ENCODE results near the gene FUT4.

DNA sequence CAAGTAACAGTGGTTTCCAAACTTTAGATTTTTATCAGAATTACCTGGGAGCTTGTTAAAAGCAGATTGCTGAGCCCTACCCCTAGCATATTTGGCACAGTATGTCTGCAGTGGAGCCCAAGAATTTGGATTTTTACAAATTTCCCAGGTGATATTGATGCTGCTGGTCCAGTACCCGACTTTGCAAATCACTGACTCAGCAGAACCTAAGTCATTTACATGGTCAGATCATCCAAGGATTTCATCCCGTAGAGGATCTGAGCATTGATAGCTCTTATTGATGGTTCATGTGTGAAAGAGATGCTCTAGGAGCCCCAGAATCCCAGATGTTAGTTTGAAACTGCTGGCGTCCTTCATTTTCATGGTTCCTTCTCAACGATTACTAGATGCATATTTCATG, 25.4 kb upstream of the FUT4 start:
- TF ChIP-seq, protein P1, sequence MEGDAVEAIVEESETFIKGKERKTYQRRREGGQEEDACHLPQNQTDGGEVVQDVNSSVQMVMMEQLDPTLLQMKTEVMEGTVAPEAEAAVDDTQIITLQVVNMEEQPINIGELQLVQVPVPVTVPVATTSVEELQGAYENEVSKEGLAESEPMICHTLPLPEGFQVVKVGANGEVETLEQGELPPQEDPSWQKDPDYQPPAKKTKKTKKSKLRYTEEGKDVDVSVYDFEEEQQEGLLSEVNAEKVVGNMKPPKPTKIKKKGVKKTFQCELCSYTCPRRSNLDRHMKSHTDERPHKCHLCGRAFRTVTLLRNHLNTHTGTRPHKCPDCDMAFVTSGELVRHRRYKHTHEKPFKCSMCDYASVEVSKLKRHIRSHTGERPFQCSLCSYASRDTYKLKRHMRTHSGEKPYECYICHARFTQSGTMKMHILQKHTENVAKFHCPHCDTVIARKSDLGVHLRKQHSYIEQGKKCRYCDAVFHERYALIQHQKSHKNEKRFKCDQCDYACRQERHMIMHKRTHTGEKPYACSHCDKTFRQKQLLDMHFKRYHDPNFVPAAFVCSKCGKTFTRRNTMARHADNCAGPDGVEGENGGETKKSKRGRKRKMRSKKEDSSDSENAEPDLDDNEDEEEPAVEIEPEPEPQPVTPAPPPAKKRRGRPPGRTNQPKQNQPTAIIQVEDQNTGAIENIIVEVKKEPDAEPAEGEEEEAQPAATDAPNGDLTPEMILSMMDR (IDR thresholded peaks at IDR 0.05) = no peak
- no peak for TF ChIP-seq POLR2A (IDR thresholded peaks at IDR 0.05)

Measured in thyroid gland (tissue), 4 donors.